K562 (cell line): ENCODE measurements around the gene BFSP1. TPM values are rescaled to one million over a fixed set of nuclear protein-coding genes. Genes with fewer than 3 reads are reported as not detected.
A peak's percentile ranks its signal among the peaks of the same experiment; 100 is the strongest.

ENCODE experiments used
- ATAC-seq: fragments of 200-7000 bp; cut with Tn5 transposase; 3 replicates; pipeline ENCODE4 v1.9.1; 2020; ENCODE audit warnings: moderate library complexity
- BruUV-seq: library from RNA; stranded (reverse); fragments of 400-500 nt; replicated peaks from 2 replicates; lab custom pipeline; 2021; lab: Mats Ljungman, UMichigan
- CTCF ChIA-PET: fragments of 300-600 bp; formaldehyde crosslinking; extraction: SDS; loops from one replicate; lab custom pipeline; 2021; ENCODE audit warnings: low intra/inter-chr PET ratio; lab: Yijun Ruan, JAX
- POLR2A ChIA-PET: fragments of 300-600, 350-650 bp; sonication (Branson Sonifier 250); formaldehyde crosslinking; extraction: SDS; loops from one replicate; lab custom pipeline; 2021; ENCODE audit warnings: antibody characterized with exemption, inconsistent platforms; lab: Yijun Ruan, JAX
- DNase-seq, 4 experiments: peaks; one replicate each; pipeline versions ENCODE4 v3.0.0 to v3.0.0-alpha.2; 2011 to 2018; ENCODE audit warnings: low spot score in 3 of 4, mixed read lengths in 3 of 4; ENCODE audit errors: extremely low read depth in 1 of 4
- FAIRE-seq: peaks from 2 replicates; lab custom pipeline; 2011; peaks lifted over from hg19 to GRCh38; lab: Jason Lieb, UNC
- H2AFZ ChIP-seq: 2 replicates; pipeline ENCODE4 v1.6.0; 2011; ENCODE audit warnings: low read depth, low read length, control low read depth, inconsistent platforms
- H3K27ac ChIP-seq: fragments of 200-600 bp; 3 replicates; pipeline ENCODE4 v1.8.0; 2011; ENCODE audit warnings: low read depth, mild to moderate bottlenecking, control low read depth, inconsistent platforms, low read length, moderate library complexity, mixed read lengths; ENCODE audit errors: extremely low read depth
- H3K27me3 ChIP-seq, 2 experiments: fragments of 300-600 bp in 1 of 2; 2 replicates in 1 of 2; 3 replicates in 1 of 2; pipeline versions ENCODE4 v1.6.0 to v1.8.0; 2011; ENCODE audit warnings: inconsistent platforms in 2 of 2, low read length in 2 of 2, mild to moderate bottlenecking in 1 of 2, mixed read lengths in 1 of 2, moderate library complexity in 1 of 2; ENCODE audit not compliant: control insufficient read depth in 2 of 2, insufficient read depth in 2 of 2
- H3K36me3 ChIP-seq: fragments of 300-600 bp; 3 replicates; pipeline ENCODE4 v1.8.0; 2011; ENCODE audit warnings: mild to moderate bottlenecking, low read length, inconsistent platforms; ENCODE audit not compliant: control insufficient read depth, insufficient read depth
- H3K4me1 ChIP-seq, 2 experiments: fragments of 200-600 bp in 1 of 2; replicated peaks in 1 of 2; 2 replicates in 1 of 2; 3 replicates in 1 of 2; pipeline versions ENCODE4 v1.5.1 to v1.8.0; 2011; ENCODE audit warnings: inconsistent platforms in 2 of 2, low read length in 2 of 2, mild to moderate bottlenecking in 1 of 2, mixed read lengths in 1 of 2, moderate library complexity in 1 of 2; ENCODE audit not compliant: control insufficient read depth in 2 of 2, insufficient read depth in 2 of 2
- H3K4me2 ChIP-seq: 2 replicates; pipeline ENCODE4 v1.6.1; 2011; ENCODE audit warnings: low read length, control low read depth, inconsistent platforms, mixed read lengths; ENCODE audit not compliant: insufficient read depth
- H3K4me3 ChIP-seq: fragments of 200-600 bp; sonication (generic), shearing (Covaris generic); 2 replicates; pipeline ENCODE4 v1.5.1; 2016; ENCODE audit warnings: control low read depth, inconsistent platforms
- H3K79me2 ChIP-seq: fragments of 200-600 bp; 3 replicates; pipeline ENCODE4 v1.8.0; 2011; ENCODE audit warnings: low read length, inconsistent platforms; ENCODE audit not compliant: control insufficient read depth, insufficient read depth
- H3K9ac ChIP-seq, 2 experiments: 2 replicates each; pipeline versions ENCODE4 v1.6.0 to v1.6.1; 2011; ENCODE audit warnings: low read depth in 2 of 2, low read length in 2 of 2, control low read depth in 1 of 2, inconsistent platforms in 1 of 2, mild to moderate bottlenecking in 1 of 2, mixed read lengths in 1 of 2; ENCODE audit not compliant: insufficient read depth in 1 of 2
- H3K9me1 ChIP-seq: one replicate; pipeline ENCODE4 v1.6.0; 2011; ENCODE audit warnings: inconsistent platforms, mild to moderate bottlenecking, low read length, moderate library complexity; ENCODE audit not compliant: control insufficient read depth, insufficient read depth
- H3K9me3 ChIP-seq: replicated peaks from 2 replicates; pipeline ENCODE4 v1.5.1; 2011; ENCODE audit warnings: low read depth, low read length, inconsistent platforms; ENCODE audit not compliant: control insufficient read depth, insufficient read depth
- H4K20me1 ChIP-seq: replicated peaks from 2 replicates; pipeline ENCODE4 v1.6.1; 2011; ENCODE audit warnings: low read length, inconsistent platforms, mixed read lengths; ENCODE audit not compliant: control insufficient read depth, insufficient read depth
- CLOCK ChIP-seq: fragments of 250-450 bp; sonication (Bioruptor Pico); IDR thresholded peaks from 2 replicates; pipeline ENCODE4 v1.4.0; 2020; ENCODE audit warnings: mild to moderate bottlenecking, moderate library complexity, borderline replicate concordance
- HMGXB4 ChIP-seq: sonication (generic); formaldehyde crosslinking; IDR thresholded peaks from 2 replicates; pipeline ENCODE4 v1.8.1; 2023; ENCODE audit warnings: mild to moderate bottlenecking, missing genetic modification reagents
- RFX1 ChIP-seq: fragments of 450-650 bp; IDR thresholded peaks from 2 replicates; pipeline ENCODE4 v1.6.1; 2016; ENCODE audit warnings: mild to moderate bottlenecking, moderate library complexity
- SLC30A9 ChIP-seq: fragments of 250-450 bp; sonication (Bioruptor Pico); IDR thresholded peaks from 2 replicates; pipeline ENCODE4 v1.8.0; 2022; ENCODE audit warnings: mild to moderate bottlenecking, moderate library complexity
- STAG1 ChIP-seq: sonication (generic); formaldehyde crosslinking; IDR thresholded peaks from 2 replicates; pipeline ENCODE4 v1.5.0; 2020; ENCODE audit warnings: missing genetic modification reagents, borderline replicate concordance
- ZNF280B ChIP-seq: fragments of 250-450 bp; sonication (Bioruptor Pico); IDR thresholded peaks from 2 replicates; pipeline ENCODE4 v1.5.1; 2021; ENCODE audit warnings: mild to moderate bottlenecking
- WGBS: fragments of 100-300 bp; shearing (Covaris generic); methylation state at CpG from one replicate; pipeline ENCODE4 v1.1.6; 2016; ENCODE audit warnings: low coverage, mixed read lengths; ENCODE audit not compliant: insufficient coverage; ENCODE audit errors: missing lambda C conversion rate; 5-methylcytosine and 5-hydroxymethylcytosine counted together
- in situ Hi-C: fragments of 300-500 bp; cut with MboI; formaldehyde crosslinking; loops from 4 replicates; pipeline ENCODE4 v1.15.0; 2018; ENCODE audit warnings: inconsistent platforms, mixed read lengths
- intact Hi-C: fragments of 100-400 bp; cut with micrococcal nuclease; formaldehyde crosslinking; loops from 2 replicates; pipeline ENCODE4 v1.14.2; 2022
- polyA plus RNA-seq, 8 experiments: library from polyadenylated mRNA; depleted of rRNA in 4 of 8; stranded (reverse) in 5 of 8; unstranded in 3 of 8; fragments of >200 nt; fragmentation: Nextera tagmentation in 2 of 8; fragmentation: Illumina TruSeq in 1 of 8; extraction: Ambion mirVana in 2 of 8; extraction: Trizol in 1 of 8; gene quantifications; 2 replicates each; pipeline versions ENCODE4 v1.2.1 to v1.2.3, GENCODE V29; 2011 to 2014; ENCODE audit warnings: inconsistent platforms in 1 of 8, missing spikeins in 1 of 8
- total RNA-seq, 7 experiments: library from RNA; depleted of rRNA in 6 of 7; stranded (reverse); fragments of >200 nt in 6 of 7; fragmentation: Illumina TruSeq in 2 of 7; extraction: Trizol in 2 of 7; gene quantifications; 2 replicates each; pipeline versions ENCODE4 v1.2.1 to v1.2.3, GENCODE V29; 2011 to 2021; ENCODE audit warnings: low replicate concordance in 1 of 7
- TF ChIP-seq, protein P1 (sequence below): fragments of 450-650 bp; conservative IDR thresholded peaks from 2 replicates; pipeline ENCODE4 v1.6.1; 2016; ENCODE audit warnings: missing genetic modification characterization, low read depth, mild to moderate bottlenecking, control low read depth, missing compliant biosample characterization

BFSP1 gene
- total and polyA plus RNA-seq, 9 of the 15 experiments (the other 6 are each of a cell fraction or from before 2014, with no cell fraction given) = 0.09 to 0.86 (median 0.40) TPM

- FAIRE-seq = no peak
- no peak overlapping the region for H3K27ac ChIP-seq
- in situ Hi-C loops (no loop called here), intact Hi-C loops (no loop called here)
- H3K79me2 ChIP-seq = no peaks in the 10 kb centered on the region
- H3K27me3 ChIP-seq = peaks cover 0 to 15% of the 10 kb centered on the region in 2 experiments; a peak in 3 of 5 replicates
- peaks cover 0 to 4% of the 10 kb centered on the region in 2 experiments; a peak in 2 of 5 replicates for H3K4me1 ChIP-seq
- H3K9ac ChIP-seq = no peak overlapping the region
- ChIA-PET CTCF (no interaction called here), POLR2A (no interaction called here)
- no peak for ATAC-seq
- no peaks in the 10 kb centered on the region for H3K9me3 ChIP-seq
- no peak overlapping the region for H2AFZ ChIP-seq
- no peak overlapping the region for H3K4me2 ChIP-seq
- H3K9me1 ChIP-seq = no peaks in the 10 kb centered on the region
- TF ChIP-seq HMGXB4 (CRISPR knock-in tag) (no peak), STAG1 (no peak), SLC30A9 (CRISPR knock-in tag) (no peak)
- DNase-seq = no peak
- H3K36me3 ChIP-seq = no peaks in the 10 kb centered on the region
- 2% methylated on average over 6 of the region's 6 CpGs for WGBS
- BruUV-seq = no TSS peak
- H3K4me3 ChIP-seq = no peak overlapping the region
- no peaks in the 10 kb centered on the region for H4K20me1 ChIP-seq
Observed at GRCh38 chr20:17457588-17458190, 73.5 kb downstream of the BFSP1 start.

DNA sequence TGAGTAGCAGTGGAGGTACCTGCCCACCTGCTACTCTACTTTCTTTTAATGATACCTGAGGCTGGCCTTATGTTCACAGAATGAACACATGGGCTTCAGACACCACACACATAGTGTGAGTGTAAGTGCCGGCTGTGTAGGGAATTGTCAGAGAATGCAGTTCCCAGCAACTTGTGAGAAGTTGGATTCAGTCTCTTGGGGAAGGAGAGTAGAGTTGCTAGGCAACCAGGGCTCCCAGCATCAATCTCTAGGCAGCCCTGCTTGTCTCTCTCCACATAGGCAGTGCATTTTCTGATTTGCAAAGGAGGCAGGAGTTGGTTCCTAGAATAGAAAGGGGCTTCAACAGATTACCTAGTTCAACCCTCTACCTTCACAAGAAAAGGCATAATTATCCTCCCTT lies 74.1 kb downstream of the BFSP1 start:
- in situ Hi-C loops (no loop called here), intact Hi-C loops (no loop called here)
- FAIRE-seq (no peak), DNase-seq (no peak), ATAC-seq (no peak)
- ChIA-PET CTCF (no interaction called here), POLR2A (no interaction called here)
- Histone ChIP-seq H3K4me2 (no peak overlapping the region), H3K36me3 (no peaks in the 10 kb centered on the region), H3K27ac (no peak overlapping the region), H3K79me2 (no peaks in the 10 kb centered on the region), H4K20me1 (no peaks in the 10 kb centered on the region), H3K4me1 (peaks cover 0 to 4% of the 10 kb centered on the region in 2 experiments; a peak in 2 of 5 replicates), H3K9me3 (no peaks in the 10 kb centered on the region), H3K27me3 (peaks cover 0 to 19% of the 10 kb centered on the region in 2 experiments; a peak in 3 of 5 replicates), H3K9me1 (no peaks in the 10 kb centered on the region), H3K9ac (no peak overlapping the region), H2AFZ (no peak overlapping the region), H3K4me3 (no peak overlapping the region)
- WGBS = 0% methylated on average over 1 of the region's 1 CpG
- no TSS peak for BruUV-seq
- no peak for TF ChIP-seq CLOCK
- TF ChIP-seq RFX1 = peak; percentile 43
- no peak for TF ChIP-seq ZNF280B
- TF ChIP-seq, protein P1, sequence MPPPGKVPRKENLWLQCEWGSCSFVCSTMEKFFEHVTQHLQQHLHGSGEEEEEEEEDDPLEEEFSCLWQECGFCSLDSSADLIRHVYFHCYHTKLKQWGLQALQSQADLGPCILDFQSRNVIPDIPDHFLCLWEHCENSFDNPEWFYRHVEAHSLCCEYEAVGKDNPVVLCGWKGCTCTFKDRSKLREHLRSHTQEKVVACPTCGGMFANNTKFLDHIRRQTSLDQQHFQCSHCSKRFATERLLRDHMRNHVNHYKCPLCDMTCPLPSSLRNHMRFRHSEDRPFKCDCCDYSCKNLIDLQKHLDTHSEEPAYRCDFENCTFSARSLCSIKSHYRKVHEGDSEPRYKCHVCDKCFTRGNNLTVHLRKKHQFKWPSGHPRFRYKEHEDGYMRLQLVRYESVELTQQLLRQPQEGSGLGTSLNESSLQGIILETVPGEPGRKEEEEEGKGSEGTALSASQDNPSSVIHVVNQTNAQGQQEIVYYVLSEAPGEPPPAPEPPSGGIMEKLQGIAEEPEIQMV (tag) = no peak
